ENCODE data around the gene KRTAP4-6. TPM values are rescaled to one million over a fixed set of nuclear protein-coding genes. Genes with fewer than 3 reads are reported as not detected.

The KRTAP4-6 gene
- total RNA-seq, 1 donor from 2014 or later, result not detected

GRCh38 chr17:41178843-41179616, 38.7 kb upstream of the KRTAP4-6 start:
- Mint-ChIP-seq H3K9me3 (ENCODE audit: low read depth) (no peaks in the 10 kb centered on the region), H3K4me1 (ENCODE audit: low read depth) (peaks cover 6% of the 10 kb centered on the region), H3K27me3 (peaks cover 27% of the 10 kb centered on the region), H3K36me3 (ENCODE audit: insufficient read depth) (no peaks in the 10 kb centered on the region), H3K4me3 (ENCODE audit: low read depth) (no peak overlapping the region), H3K27ac (no peak overlapping the region)
- DNase-seq (ENCODE audit: low spot score, unreplicated experiment), result no peak
- no peak for TF ChIP-seq CTCF (IDR thresholded peaks at IDR 0.05; ENCODE audit: unreplicated experiment)

GRCh38 chr17:41178341-41178740, 38.0 kb upstream of the KRTAP4-6 start:
- Mint-ChIP-seq H3K4me1 (ENCODE audit: low read depth) (peaks cover 4% of the 10 kb centered on the region), H3K4me3 (ENCODE audit: low read depth) (no peak overlapping the region), H3K36me3 (ENCODE audit: insufficient read depth) (no peaks in the 10 kb centered on the region), H3K27me3 (peaks cover 26% of the 10 kb centered on the region), H3K9me3 (ENCODE audit: low read depth) (no peaks in the 10 kb centered on the region), H3K27ac (no peak overlapping the region)
- DNase-seq (ENCODE audit: low spot score, unreplicated experiment), result no peak
- TF ChIP-seq CTCF (IDR thresholded peaks at IDR 0.05; ENCODE audit: unreplicated experiment), result no peak

- DNase-seq (ENCODE audit: low spot score, unreplicated experiment), result no peak
- TF ChIP-seq CTCF (IDR thresholded peaks at IDR 0.05; ENCODE audit: unreplicated experiment), result no peak
- H3K9me3 Mint-ChIP-seq (ENCODE audit: low read depth), result no peaks in the 10 kb centered on the region
- no peaks in the 10 kb centered on the region for H3K36me3 Mint-ChIP-seq (ENCODE audit: insufficient read depth)
- no peak within 1 kb of the TSS for H3K4me3 Mint-ChIP-seq (ENCODE audit: low read depth)
- H3K4me1 Mint-ChIP-seq (ENCODE audit: low read depth), result peaks cover 3% of the 10 kb centered on the region
- no peak within 1 kb of the TSS for H3K27ac Mint-ChIP-seq
- peaks cover 26% of the 10 kb centered on the region for H3K27me3 Mint-ChIP-seq
Observed at GRCh38 chr17:41177727-41178271, 37.5 kb upstream of the KRTAP4-6 start, which contains the start of gene KRTAP4-2. KRTAP4-2 (minus strand) TSS chr17:41178221; CDS start chr17:41178164, 57 bp downstream.

GRCh38 chr17:41176744-41177387, 36.5 kb upstream of the KRTAP4-6 start:
- H3K27ac Mint-ChIP-seq, result no peak overlapping the region
- peaks cover 28% of the 10 kb centered on the region for H3K27me3 Mint-ChIP-seq
- no peaks in the 10 kb centered on the region for H3K9me3 Mint-ChIP-seq (ENCODE audit: low read depth)
- no peak overlapping the region for H3K4me3 Mint-ChIP-seq (ENCODE audit: low read depth)
- no peak for TF ChIP-seq CTCF (IDR thresholded peaks at IDR 0.05; ENCODE audit: unreplicated experiment)
- H3K36me3 Mint-ChIP-seq (ENCODE audit: insufficient read depth), result no peaks in the 10 kb centered on the region
- DNase-seq (ENCODE audit: low spot score, unreplicated experiment), result no peak
- H3K4me1 Mint-ChIP-seq (ENCODE audit: low read depth), result no peaks in the 10 kb centered on the region

- no peak for TF ChIP-seq CTCF (IDR thresholded peaks at IDR 0.05; ENCODE audit: unreplicated experiment)
- peaks cover 18% of the 10 kb centered on the region for H3K27me3 Mint-ChIP-seq
- H3K4me1 Mint-ChIP-seq (ENCODE audit: low read depth), result no peaks in the 10 kb centered on the region
- H3K4me3 Mint-ChIP-seq (ENCODE audit: low read depth), result no peak overlapping the region
- H3K27ac Mint-ChIP-seq, result no peak overlapping the region
- DNase-seq (ENCODE audit: low spot score, unreplicated experiment), result no peak
- no peaks in the 10 kb centered on the region for H3K9me3 Mint-ChIP-seq (ENCODE audit: low read depth)
- no peaks in the 10 kb centered on the region for H3K36me3 Mint-ChIP-seq (ENCODE audit: insufficient read depth)
Observed at GRCh38 chr17:41171886-41172285, 31.5 kb upstream of the KRTAP4-6 start.

Data from progenitor cell of endocrine pancreas (in vitro differentiated cells).